ENCODE data around the gene SUCLA2.
"Not testable (repeated sequence)": the region's sequence is repeated elsewhere in the genome, so short reads cannot be mapped to it uniquely, and the experiment has no call there.

The SUCLA2 gene

DNA sequence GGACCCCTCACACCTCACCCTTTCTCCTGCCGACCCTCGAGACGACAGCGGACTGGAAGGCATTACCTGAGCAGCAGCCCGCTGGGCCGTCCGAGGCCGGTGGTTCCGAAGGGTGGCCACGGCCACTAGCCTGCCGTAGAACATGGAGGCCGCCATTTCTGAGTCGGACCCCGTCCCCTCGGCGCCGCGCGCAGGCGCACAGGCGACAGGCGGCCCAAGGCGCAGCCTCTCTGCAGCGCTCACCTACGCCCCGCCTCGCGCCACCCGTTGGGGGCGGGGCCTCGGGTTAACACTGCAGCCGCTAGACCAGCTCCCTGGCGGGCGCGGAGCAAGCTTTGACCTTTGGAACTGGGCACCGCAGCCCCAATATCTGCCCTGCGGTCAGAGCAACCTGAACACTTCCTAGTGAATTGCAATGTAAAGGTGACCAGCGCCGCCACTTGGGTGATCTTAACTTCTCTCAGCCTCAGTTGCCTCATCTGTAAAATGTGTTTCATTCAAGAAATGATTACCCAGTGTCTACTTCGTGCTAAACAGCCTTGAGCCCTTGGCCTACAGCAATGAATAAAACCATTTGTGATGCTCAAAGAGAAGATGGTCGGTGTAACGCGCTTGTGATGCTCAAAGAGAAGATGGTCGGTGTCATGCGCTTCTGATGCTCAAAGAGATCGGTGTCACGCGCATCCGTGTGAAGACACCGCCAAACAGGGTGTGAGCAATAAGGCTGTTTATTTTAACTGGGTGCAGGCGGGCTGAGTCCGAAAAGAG lies at the start of gene SUCLA2:
Gene SUCLA2 (minus strand): TSS at position 160 of the 768 bp plus-strand sequence. CDS start 4 bp downstream, at position 156.
- DNase-seq (ENCODE audit: low read depth): no peak

DNA sequence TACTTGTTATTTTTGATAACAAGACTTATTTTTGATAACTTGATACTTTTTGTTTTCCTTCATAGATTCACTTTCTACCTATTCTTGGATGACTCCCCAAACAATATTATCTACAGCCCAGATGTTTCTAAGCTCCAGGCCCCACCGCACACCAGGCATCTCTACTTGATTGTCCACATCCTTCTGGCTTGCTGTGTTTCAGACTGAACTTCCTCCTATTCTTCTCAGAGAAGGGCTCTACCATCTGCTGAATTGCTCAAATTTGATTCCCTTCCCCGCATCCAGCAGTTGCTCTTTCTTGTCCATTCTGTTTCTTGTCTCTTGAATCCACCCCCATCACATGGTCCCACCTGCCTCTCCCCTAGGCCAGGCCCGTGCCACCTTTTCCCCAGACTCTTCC lies 49.5 kb upstream of the SUCLA2 start:
- DNase-seq (ENCODE audit: low read depth): no peak

DNA sequence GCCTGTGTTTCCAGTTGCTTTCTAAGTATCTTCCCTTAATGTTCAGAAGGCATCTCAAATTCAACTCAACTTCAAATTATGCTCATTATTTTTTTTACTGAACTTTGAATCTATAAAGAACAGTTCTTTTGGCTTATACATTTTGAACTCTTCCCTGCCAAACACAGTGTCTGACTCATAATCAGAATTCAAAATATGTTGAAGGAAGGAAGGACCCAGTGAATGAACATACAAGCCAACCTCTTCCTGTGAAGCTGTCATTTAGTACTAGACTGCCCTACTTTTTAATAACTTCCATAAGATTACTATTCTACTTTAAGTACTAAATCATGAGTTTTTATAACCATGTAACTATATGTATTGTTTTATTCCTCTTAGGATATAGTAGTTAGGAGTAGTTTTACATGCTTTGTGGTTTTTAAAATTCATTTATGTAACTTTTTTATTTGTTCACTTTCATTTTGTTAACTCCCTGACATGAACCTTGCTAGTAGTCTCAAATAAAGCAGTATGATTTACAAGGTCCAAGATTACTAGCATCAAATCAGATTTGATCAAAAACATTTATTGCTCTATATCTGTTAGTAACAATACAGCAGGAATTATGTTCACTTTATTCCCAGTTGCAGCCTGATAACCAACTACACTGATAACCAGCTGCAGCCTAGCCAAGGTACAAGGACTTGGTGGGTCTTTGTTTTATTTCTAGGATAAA lies 42.9 kb upstream of the SUCLA2 start:
- DNase-seq (ENCODE audit: low read depth): no peak

DNA sequence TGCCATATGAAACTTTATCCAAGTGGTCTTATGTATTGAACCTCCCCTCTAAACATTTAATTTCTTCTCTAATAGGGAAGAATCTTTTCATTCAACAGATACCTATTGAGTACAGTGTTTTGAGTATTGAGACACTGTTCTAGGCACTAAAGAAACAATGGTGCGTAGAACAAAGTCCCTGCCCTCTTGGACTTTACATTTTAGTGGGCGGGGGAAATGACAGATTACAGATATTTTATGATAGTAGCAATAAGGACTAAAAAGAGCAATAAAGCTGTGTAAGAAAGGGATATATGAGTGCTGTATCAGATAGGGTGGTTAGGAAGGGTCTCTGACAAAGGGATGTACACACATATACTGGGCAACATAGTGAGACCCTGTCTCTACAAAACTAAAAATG lies 41.8 kb upstream of the SUCLA2 start:
- DNase-seq (ENCODE audit: low read depth): no peak

DNA sequence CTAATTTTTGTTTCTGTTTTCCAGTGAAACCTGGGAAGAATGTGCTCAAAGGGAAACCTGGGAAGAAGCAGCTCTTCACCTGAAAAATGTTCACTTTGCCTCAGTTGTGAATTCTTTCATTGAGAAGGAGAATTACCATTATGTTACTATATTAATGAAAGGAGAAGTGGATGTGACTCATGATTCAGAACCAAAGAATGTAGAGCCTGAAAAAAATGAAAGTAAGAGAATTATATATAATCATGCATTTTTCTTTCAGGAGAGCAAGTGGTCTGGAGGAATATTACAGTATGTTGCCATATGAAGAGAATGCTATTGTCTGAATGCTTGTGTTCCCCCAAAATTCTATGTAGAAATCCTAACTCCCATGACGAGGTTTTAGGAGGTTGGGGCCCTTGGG lies 39.8 kb upstream of the SUCLA2 start:
- DNase-seq (ENCODE audit: low read depth): no peak

DNA sequence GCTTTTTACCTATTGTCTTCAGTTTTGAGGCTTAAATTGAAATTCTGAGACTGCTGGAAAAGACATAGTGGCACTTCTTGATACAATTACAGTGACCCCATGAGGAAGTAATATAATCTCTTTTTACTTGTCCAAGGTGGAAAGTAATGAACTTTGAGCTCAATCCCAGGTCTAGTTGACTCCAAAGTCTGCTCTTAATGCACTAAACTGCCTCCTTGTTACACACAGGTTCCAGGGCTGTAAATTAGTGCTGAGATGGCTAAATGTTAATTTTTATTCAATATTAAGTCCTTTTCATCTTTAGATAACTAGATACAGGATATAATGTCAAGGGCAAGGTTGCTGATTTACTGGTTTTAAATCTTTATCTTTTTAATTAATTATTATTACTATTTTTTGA lies 39.0 kb upstream of the SUCLA2 start:
- DNase-seq (ENCODE audit: low read depth): no peak

DNA sequence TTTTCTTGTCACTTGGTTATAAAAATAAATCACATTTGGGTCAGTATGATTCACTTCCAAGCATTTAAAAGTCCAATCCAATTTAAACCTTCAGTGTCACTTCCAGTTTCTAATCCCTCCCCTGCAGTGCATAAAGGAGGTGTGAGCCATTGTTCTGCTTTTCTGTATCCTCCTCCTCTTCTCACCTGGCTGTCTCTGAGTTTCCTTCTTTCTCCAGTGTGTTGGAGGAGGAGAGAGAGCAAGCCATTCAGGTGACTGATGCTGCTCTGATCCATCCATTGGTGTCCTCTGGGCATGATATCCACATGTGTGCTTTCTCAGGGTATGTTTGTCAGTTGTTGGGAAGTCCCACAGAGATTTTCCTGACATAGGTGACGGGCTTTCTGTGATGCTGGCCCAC lies 37.7 kb upstream of the SUCLA2 start:
- no peak for DNase-seq (ENCODE audit: low read depth)

DNA sequence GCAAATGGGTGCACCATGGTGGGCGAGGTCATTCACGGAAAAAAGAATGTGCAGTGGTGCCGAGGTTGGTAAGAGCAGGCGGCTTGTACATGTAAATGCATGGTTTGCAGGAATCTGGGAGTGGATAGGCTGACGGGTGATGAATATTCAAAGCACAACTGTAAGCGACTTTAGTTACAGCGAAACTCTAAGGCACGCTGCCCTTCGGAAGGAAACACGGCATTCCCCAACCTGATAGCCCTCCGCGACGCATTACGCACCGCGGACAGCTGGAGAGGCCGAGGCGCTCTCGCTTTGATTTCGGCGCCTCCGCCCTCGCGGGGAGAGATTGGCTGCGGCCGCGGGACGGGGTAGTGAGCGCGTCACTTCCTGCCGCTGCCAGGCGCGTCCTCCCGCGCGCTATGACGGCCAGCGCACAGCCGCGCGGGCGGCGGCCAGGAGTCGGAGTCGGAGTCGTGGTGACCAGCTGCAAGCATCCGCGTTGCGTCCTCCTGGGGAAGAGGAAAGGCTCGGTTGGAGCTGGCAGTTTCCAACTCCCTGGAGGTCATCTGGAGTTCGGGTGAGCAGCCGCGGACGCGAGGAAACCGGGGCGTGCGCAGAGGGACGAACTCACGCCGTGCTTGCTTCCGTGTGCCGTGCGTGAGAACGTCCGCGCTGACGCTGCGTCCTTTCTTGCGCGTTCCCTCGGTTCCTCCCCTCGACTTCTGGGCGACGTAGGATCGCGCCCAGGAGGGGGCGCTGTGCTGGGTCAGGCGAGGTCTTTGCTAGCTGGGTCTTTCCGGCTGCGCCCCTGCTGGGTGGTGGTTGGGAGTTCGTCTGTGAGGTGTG lies 36.5 kb upstream of the SUCLA2 start, which contains the start of gene NUDT15:
Gene NUDT15 (plus strand): TSS at position 381 of the 828 bp plus-strand sequence. CDS start 21 bp downstream, at position 402.
- peak; percentile 54 for DNase-seq (ENCODE audit: low read depth)

DNA sequence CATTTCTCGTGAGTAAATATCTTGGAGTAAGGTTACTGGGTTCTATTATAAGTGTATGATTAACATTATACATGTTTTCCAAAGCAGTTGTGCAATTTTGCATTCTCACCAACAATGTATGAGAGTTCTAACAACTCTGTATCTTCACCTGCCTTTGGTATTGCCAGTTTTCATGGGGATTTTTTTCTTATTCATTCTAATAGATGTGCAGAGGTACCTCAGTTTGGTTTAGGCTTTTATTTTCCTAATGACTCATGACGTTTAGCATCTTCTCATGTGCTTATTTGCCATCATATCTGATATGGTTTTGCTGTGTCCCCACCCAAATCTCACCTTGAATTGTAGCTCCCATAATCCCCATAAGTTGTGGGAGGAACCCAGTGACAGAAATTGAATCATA lies 28.8 kb upstream of the SUCLA2 start:
- DNase-seq (ENCODE audit: low read depth): no peak

DNA sequence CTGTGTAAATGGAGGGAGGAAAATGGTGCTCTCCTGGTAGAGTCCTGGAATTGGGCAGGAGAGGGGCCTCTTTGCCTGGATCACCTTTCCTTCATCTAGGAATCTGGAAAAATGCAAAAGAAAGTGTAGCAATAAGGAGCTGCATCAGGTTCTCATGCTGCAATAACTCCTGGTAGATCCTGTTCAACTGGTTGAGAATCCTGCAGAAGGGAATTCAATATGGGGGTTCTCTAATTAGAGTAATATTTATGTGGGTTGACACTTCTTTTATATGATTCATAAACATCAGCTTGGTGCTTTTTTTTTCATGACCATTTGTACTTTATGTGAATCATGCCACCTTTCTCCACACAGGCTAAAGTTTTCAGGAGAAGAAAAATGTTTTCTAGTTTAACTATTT lies 27.0 kb upstream of the SUCLA2 start:
- no peak for DNase-seq (ENCODE audit: low read depth)

DNA sequence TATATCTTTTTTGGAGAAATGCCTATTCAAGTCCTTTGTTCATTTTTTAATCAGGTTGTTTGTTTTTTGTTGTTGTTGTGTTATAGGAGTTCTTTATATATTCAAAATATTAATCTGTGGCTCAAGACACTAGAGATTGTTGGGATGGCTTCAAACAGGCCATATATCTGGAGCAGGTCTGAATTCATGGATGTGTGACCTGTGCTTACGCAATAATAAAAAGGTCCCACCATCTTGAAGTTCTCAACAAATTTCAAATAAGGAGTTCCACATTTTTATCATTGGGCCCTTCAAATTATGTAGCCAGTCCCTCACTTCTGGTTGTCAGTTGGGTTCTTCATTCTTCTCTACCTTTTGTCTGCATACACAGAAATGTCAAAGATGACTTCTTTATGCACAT lies 18.7 kb upstream of the SUCLA2 start:
- DNase-seq (ENCODE audit: low read depth): no peak

DNA sequence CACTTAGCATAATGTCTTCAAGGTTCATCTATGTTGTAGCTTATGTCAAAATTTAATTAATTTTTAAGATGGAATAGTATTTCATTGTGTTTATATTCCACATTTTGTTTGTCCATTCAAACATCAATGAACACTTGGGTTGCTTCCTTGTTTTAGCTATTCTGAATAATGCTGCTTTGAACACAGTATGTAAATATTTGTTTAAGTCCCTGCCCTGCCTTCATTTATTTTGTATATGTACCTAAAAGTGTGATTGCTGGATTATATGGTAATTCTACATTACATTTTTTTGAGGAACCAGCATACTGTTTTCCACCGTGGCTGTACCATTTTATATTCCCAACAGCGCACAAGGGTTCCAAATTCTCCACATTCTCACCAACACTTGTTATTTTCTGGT lies 17.6 kb upstream of the SUCLA2 start:
- DNase-seq (ENCODE audit: low read depth): no peak

DNA sequence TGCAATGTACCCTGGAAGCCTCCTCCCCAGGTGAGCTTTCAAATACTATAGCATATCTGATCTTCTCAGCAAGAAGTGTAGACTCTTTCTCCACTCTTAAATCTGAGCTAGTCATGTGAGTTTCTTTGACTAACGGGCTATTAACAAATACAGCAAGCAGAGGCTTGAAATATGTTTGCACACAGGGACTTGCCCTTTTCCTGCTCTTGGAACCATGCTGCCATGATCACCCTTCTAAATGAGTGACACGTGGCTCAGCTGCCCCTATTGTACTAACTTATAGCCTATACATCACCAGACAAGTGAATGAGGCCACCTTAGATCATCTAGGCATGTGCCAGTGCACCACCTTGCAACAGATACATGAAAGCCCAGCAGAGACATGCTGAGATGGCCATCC lies 13.3 kb upstream of the SUCLA2 start:
- DNase-seq (ENCODE audit: low read depth): no peak

DNA sequence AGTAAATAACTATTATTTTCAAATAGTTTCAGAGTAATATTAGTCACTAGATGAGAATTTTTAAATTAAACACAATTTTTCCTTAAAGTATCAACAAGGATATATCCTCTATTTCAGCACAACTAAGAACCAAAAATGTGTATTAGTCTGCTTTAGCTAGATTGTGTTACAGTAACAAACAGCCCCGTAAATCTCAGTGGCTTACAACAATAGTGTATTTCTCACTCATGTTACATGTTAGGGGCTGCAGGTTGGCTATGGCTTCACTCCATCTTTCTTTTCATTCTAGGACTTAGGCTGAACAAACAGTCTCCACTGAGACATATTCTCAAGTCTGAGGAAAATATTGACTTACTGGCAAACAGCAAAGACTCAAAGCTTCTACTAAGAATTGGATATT lies 11.6 kb upstream of the SUCLA2 start:
- no peak for DNase-seq (ENCODE audit: low read depth)

DNA sequence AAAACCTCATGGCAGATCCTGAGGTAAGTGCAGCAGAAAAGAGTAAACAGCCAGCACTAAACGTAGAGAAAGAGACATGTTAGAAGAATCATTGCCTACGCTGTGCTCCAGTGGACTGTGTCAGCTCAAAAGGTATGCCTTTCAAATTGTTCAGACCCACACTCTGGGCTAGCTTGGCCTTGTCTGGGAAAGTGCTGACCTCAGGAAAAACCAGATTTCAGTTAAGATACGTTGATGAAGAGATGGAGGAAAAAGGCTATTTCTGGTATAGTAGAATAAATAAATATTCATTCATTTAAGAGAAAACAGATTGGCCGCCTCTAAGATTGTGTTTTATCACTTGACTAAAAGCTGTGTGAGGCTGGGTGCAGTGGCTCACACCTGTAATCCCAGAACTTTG lies 9.6 kb upstream of the SUCLA2 start:
- DNase-seq (ENCODE audit: low read depth): no peak

DNA sequence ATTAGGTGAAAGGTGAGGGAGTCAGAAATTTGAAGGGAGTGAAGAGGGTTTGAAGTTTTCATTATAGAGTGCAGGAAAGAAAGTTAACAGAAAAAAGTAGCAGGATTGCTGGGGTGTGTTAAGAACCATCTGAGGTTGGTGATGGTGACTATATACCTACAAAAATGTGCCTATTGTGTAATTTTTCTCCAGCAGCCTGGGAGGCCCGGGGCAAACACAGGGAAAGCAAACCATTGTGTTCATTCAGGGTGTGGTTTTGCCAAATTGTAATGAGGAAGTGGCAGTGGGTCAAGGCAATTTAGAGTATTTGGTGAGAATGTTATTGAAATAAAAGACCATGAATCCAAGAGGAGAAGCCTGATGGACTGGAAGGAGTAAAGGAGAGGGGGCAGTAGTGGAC lies 8.2 kb upstream of the SUCLA2 start:
- peak; percentile 34 for DNase-seq (ENCODE audit: low read depth)

DNA sequence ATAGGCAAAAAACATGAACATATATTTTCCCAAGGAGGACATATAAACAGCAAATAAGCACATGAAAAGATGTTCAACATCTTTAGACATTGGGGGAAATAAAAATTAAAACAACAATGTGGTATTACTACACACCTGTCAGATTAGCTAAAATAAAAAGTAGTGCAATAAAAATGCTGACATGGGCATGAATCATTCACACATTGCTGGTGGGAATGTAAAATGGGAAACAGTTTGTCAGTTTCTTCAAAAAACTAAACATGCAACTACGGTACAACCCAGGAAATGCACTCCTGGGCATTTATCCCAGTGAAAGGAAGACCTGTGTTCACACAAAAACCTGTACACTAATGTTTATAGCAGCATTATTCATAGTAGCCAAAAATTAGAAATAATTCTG lies 5.3 kb upstream of the SUCLA2 start:
- DNase-seq (ENCODE audit: low read depth): no peak

DNA sequence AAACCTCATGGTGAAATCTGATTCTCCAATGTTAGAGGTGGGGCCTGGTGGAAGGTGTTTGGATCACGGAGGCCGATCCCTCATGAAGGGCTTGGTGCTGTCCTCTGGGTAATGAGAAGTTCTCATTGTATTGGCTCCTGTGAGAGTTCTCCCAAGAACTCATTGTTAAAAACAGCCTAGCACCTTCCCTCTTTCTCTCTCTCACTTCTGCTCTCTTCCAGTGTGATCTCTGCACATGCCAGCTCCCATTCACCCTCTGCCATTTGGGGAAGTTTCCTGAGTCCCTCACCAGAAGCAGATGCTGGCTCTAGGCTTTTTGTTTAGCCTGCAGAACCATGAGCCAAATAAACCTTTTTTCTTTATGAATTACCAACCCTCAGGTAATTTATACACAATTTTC lies 3.1 kb upstream of the SUCLA2 start:
- no peak for DNase-seq (ENCODE audit: low read depth)

DNA sequence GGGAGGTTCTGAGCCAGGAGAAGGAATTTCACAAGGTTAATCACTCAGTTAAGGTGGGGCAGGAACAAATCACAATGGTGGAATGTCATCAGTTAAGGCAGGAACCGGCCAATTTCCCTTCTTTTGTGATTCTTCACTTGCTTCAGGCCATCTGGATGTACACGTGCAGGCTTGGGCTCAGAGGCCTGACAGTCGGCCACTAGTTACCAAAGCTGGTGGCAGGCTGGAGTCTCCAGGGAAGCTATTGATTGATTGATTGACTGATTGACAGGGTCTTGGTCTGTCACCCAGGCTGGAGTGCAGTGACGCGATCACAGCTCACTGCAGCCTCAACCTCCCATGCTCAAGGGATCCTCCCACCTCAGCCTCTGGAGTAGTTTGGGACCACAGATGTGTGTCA lies 926 bp upstream of the SUCLA2 start:
- DNase-seq (ENCODE audit: low read depth): not testable (repeated sequence)

DNA sequence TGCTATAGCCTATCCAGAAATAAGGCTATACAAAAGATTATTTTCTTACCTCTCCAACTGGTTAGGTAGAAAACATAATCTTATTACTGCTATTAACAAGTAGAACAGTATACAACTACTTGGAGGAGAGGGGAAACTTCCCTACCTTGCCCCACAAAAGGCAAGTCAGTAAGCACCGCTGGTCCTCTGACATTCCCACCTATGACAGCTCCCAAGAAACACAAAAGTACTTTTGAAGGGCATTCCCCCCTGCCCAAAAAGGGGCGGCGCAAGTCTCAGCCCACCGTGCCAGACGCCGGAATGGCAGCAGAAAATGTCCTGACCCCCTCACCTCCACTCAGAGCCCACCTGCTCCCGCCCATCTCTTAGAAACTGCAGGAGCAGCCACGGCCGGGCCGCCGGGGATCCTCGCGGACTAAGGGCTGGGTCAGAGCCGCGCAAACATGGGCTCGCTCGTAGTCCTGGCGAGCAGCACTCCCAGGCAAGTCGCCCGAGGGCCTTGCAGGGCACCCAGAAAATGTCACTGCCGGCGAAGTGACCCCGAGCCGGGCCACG lies 437 bp downstream of the SUCLA2 start:
- DNase-seq (ENCODE audit: low read depth): no peak

DNA sequence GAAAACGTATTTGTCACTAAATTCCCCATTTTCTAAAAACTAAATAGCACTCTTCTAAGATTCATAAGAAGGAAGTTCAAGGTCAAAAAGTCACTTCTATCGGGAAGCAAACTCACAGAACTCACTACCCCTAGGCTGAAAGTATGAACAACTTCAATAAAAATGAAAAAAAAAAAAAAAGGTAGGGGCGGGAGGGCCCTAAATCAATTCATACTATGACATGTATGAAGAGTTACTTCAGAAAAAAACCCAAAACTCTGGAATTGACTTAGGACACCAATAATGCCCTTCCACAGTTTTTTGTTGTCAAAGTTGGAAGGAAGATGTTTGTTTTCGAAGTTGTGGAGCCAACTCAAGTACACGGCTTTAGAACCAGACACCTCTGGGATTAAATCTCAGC lies 1.1 kb downstream of the SUCLA2 start:
- DNase-seq (ENCODE audit: low read depth): no peak

DNA sequence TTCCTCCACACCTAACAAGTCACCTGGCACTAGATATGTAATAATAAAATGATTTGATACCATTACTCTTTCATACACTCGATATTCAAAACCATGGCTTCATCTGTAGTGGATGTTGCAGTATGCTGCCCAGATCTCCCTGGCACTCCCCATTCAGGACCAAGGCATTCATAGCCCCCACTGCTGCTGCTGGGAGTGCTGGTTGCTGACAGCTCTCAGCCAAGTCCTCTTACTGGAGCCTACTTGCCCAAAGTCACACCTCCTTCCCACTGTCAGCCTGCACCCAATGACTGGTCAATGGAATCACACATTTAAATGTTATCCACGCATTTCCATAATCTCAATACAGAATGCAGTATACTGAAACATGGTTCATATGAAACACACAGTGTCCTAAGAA lies 3.7 kb downstream of the SUCLA2 start:
- no peak for DNase-seq (ENCODE audit: low read depth)
